Left hindlimb (tissue), 1 donor: Measurements from ENCODE around the gene ZNF609.
"Not testable (repeated sequence)": the region's sequence is repeated elsewhere in the genome, so short reads cannot be mapped to it uniquely, and the experiment has no call there.

Source experiments
- DNase-seq: peaks from one replicate; pipeline ENCODE4 v3.0.0-alpha.2; 2018

Gene ZNF609

GRCh38 chr15:64586984-64587383 lies 126.6 kb downstream of the ZNF609 start:
- DNase-seq: no peak

GRCh38 chr15:64589435-64590084 lies 129.2 kb downstream of the ZNF609 start:
- DNase-seq: no peak

GRCh38 chr15:64592845-64593244 lies 132.5 kb downstream of the ZNF609 start:
- DNase-seq: not testable (repeated sequence)

GRCh38 chr15:64596701-64597476 lies 136.5 kb downstream of the ZNF609 start:
- no peak for DNase-seq

GRCh38 chr15:64597477-64597822 lies 137.1 kb downstream of the ZNF609 start:
- DNase-seq: no peak

GRCh38 chr15:64599226-64599625 lies 138.8 kb downstream of the ZNF609 start:
- no peak for DNase-seq

- DNase-seq: no peak
Measured at GRCh38 chr15:64599716-64600115, 139.3 kb downstream of the ZNF609 start.

GRCh38 chr15:64600794-64601193 lies 140.4 kb downstream of the ZNF609 start:
- DNase-seq: no peak

GRCh38 chr15:64604319-64604718 lies 143.9 kb downstream of the ZNF609 start:
- no peak for DNase-seq

GRCh38 chr15:64607416-64607815 lies 147.0 kb downstream of the ZNF609 start:
- not testable (repeated sequence) for DNase-seq

- no peak for DNase-seq
Measured at GRCh38 chr15:64610257-64610919, 150.0 kb downstream of the ZNF609 start.

- DNase-seq: no peak
Measured at GRCh38 chr15:64611085-64611725, 150.8 kb downstream of the ZNF609 start.

- DNase-seq: no peak
Measured at GRCh38 chr15:64614519-64614918, 154.1 kb downstream of the ZNF609 start.

- no peak for DNase-seq
Measured at GRCh38 chr15:64617727-64618126, 157.3 kb downstream of the ZNF609 start.

- DNase-seq: no peak
Measured at GRCh38 chr15:64618138-64618537, 157.8 kb downstream of the ZNF609 start.

GRCh38 chr15:64618540-64618939 lies 158.2 kb downstream of the ZNF609 start:
- DNase-seq: no peak

- no peak for DNase-seq
Measured at GRCh38 chr15:64619880-64620839, 159.8 kb downstream of the ZNF609 start.

GRCh38 chr15:64621056-64621455 lies 160.7 kb downstream of the ZNF609 start:
- DNase-seq: no peak

GRCh38 chr15:64622410-64623260 lies 162.3 kb downstream of the ZNF609 start:
- no peak for DNase-seq

GRCh38 chr15:64623347-64623996 lies 163.1 kb downstream of the ZNF609 start:
- no peak for DNase-seq

GRCh38 chr15:64624242-64624641 lies 163.9 kb downstream of the ZNF609 start:
- no peak for DNase-seq
